ENCODE data around the gene RHEB.

The RHEB gene

DNA sequence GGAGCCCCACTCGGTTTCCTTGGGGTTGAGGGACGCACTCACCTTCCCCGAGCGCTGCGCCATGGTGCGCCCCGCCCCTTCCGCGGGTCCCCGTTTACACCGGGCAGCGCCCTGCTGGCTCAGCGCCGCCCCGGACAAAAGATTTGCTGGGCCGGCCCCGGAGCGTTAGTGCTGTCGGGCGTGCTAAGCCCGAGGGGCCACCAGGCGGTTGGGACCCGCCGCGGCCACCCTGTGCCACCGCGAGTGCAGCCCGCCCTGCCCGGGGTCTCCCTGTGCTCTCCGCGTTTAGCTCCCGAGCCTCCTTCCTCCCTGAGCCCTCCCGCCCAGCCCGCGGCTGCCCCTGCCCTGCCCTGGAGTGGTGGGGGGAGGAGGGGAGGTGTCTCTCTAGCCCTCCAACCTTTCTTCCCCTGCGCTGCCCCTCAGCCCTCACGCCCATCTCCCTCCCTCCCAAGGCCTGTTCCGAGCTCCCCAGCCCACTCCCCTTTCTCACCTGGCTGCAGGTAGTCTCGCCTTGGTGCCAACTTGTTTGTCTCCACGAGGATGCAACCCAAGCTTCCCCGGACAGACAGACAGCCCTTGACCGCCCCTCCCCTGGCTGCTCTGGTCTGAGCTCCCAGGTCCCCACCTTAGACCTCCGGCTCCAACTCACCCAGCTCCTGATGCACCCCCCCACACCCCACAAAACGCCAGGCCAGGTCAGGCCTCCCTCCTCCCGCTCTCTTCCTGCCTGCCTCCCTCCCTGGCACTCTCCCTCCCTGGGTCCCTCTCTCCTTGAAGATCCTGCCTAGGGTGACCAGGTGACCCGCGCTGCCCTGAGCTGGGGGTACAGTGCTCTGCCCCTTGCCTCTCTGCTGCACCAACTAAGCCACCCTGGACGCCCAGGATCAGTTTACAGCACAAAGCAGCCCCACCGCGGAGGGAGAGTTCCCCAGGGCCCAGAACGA is 79.6 kb downstream of the RHEB start, which contains the start of gene CRYGN:
Gene CRYGN, minus strand, starts transcription at position 287 of the 944 bp plus-strand sequence. Its CDS starts 224 bp downstream, at position 63.
- Histone ChIP-seq H3K9me3 (replicated peaks; ENCODE audit: low read length) (no peaks in the 10 kb centered on the region), H3K4me1 (ENCODE audit: control insufficient read depth, insufficient read depth, low read length) (peaks cover 13% of the 10 kb centered on the region), H3K4me3 (ENCODE audit: low read length) (no peak within 1 kb of the TSS), H3K36me3 (ENCODE audit: insufficient read depth, low read length) (no peaks in the 10 kb centered on the region), H3K4me2 (ENCODE audit: low read length) (peak within 1 kb of the TSS; percentile 27), H3K9ac (ENCODE audit: low read depth, low read length) (no peak within 1 kb of the TSS), H3K27me3 (ENCODE audit: control insufficient read depth, insufficient read depth, low read length) (peaks cover 67% of the 10 kb centered on the region)

DNA sequence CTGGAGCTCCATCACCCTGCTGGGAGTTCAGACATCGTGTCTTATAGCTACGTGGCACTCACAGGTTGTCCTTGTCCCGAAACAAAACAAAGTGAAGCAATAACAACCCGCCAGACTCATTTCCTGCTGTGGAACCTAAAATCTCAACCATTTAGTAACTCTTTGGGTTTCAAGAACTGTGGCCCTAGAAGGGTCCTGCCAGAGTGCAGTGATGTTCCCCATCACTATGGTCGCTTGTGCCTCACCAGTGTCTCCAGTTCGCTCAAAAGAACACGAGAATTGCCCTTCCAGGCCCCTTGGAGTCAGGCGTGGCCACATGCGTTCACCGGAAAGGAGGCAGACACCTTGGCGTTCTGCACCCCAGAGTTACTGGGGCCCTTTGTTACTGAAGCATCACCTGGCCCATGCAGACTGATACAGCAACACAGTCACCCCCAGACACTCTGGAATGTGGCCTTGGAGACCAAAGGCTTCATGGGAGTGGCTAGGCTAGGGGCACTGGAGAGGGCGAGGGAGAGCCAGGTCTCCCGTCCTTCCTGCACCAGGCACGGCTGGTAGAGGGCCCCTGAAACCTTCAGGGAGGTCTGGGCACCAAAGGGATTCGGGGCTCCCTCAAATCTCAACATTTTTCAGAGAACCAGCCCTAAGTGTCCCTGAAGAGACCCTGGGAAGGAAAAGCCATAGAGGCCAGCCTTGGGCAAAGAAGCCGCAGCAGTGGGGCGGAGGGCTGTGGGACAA is 80.7 kb downstream of the RHEB start:
- H3K9ac ChIP-seq (ENCODE audit: low read depth, low read length): no peak overlapping the region
- peaks cover 13% of the 10 kb centered on the region for H3K4me1 ChIP-seq (ENCODE audit: control insufficient read depth, insufficient read depth, low read length)
- H3K9me3 ChIP-seq (replicated peaks; ENCODE audit: low read length): no peaks in the 10 kb centered on the region
- no peak overlapping the region for H3K4me3 ChIP-seq (ENCODE audit: low read length)
- no peaks in the 10 kb centered on the region for H3K36me3 ChIP-seq (ENCODE audit: insufficient read depth, low read length)
- no peak overlapping the region for H3K4me2 ChIP-seq (ENCODE audit: low read length)
- H3K27me3 ChIP-seq (ENCODE audit: control insufficient read depth, insufficient read depth, low read length): peaks cover 68% of the 10 kb centered on the region

DNA sequence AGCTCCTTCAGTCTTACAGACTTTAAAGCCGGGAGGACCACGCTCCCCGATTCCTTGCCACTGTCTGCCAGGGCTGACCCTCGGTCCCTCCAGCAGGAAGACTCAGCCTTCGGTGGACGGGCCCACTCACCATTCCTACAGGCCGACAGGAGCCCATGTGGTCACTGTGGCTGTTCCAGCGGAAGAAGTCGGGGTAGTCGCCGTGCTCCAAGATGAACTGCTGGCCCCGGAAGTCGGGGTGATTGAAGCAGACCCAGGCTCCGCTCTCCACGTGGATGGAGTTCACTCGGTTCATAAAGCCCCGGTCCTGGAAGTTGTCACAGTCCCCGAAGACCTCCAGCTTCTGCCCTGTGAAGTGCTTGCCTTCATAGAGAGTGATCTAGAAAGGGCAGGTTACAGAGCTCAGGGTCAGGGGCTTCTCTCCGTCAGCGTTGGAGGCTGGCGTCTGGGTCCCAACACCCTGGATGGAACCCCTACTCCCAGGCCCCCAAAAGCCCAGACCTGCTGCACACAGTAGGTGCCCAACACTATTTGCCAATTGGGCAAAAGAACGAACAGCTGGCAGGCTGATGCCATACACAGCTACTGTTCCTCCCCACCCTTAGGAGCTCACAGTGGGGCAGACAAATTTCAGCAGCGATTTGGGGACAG is 81.7 kb downstream of the RHEB start:
- H3K27me3 ChIP-seq (ENCODE audit: control insufficient read depth, insufficient read depth, low read length): peaks cover 74% of the 10 kb centered on the region
- no peaks in the 10 kb centered on the region for H3K9me3 ChIP-seq (replicated peaks; ENCODE audit: low read length)
- H3K4me3 ChIP-seq (ENCODE audit: low read length): no peak overlapping the region
- peaks cover 13% of the 10 kb centered on the region for H3K4me1 ChIP-seq (ENCODE audit: control insufficient read depth, insufficient read depth, low read length)
- H3K4me2 ChIP-seq (ENCODE audit: low read length): no peak overlapping the region
- no peaks in the 10 kb centered on the region for H3K36me3 ChIP-seq (ENCODE audit: insufficient read depth, low read length)
- H3K9ac ChIP-seq (ENCODE audit: low read depth, low read length): no peak overlapping the region

DNA sequence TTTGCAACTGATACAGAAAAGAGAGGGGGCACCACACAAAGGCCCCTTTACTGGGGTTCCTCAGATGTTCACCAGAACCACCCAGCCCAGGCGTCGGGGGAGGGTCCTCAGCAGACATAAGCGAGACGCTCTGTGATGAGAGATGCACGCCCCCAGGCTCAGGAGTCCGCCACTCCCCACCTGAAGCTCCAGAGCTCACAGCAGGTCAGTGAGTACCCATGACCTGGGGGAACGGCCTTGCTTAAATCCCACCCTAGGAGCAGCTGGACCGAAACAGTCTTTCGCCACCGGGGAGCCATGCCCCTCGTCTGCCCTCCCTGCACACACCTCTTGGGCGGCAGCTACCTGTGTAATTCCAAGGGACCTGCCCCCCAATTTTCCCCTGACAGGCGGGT is 82.5 kb downstream of the RHEB start:
- Histone ChIP-seq H3K9ac (ENCODE audit: low read depth, low read length) (no peak overlapping the region), H3K4me2 (ENCODE audit: low read length) (no peak overlapping the region)

DNA sequence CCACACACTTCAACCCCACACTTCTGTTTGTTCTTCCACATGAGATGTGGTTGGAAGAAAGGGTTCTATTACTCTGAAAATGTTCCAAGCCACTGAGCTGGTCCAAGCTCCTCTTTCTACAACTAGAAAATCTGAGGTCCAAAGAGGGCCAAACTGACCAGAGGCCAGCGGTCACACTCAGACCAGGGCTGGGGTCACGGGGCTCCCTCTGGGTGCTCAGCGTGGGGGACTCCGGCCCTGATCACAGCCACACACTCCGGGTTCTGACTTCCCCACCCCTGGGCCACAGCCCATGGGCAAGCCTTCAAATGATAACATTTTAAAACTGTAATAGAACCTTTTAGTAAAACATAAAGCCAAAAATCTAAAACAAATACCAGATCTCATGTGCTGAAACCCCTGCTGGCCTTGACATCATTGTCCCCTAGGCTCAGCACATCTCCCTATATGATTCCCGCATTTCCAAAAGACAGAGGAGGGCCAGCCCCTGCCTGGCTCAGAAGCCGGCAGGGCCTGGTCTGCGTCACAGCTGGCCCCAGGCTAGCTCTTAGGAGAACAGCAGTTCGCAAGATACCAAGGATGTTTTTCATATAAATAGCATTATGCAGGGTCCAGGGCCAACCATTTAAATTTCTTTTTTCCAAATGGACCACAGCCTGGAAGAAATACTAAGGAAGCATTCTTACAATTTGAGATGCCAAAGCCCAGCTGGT is 83.1 kb downstream of the RHEB start:
- no peak overlapping the region for H3K4me2 ChIP-seq (ENCODE audit: low read length)
- no peaks in the 10 kb centered on the region for H3K36me3 ChIP-seq (ENCODE audit: insufficient read depth, low read length)
- H3K27me3 ChIP-seq (ENCODE audit: control insufficient read depth, insufficient read depth, low read length): peaks cover 69% of the 10 kb centered on the region
- no peak overlapping the region for H3K9ac ChIP-seq (ENCODE audit: low read depth, low read length)
- H3K4me3 ChIP-seq (ENCODE audit: low read length): no peak overlapping the region
- no peaks in the 10 kb centered on the region for H3K9me3 ChIP-seq (replicated peaks; ENCODE audit: low read length)
- peaks cover 13% of the 10 kb centered on the region for H3K4me1 ChIP-seq (ENCODE audit: control insufficient read depth, insufficient read depth, low read length)

More for the DNA sequence above, 82.5 kb downstream of the RHEB start:
- H3K9me3 ChIP-seq (replicated peaks; ENCODE audit: low read length): no peaks in the 10 kb centered on the region
- peaks cover 13% of the 10 kb centered on the region for H3K4me1 ChIP-seq (ENCODE audit: control insufficient read depth, insufficient read depth, low read length)
- peaks cover 73% of the 10 kb centered on the region for H3K27me3 ChIP-seq (ENCODE audit: control insufficient read depth, insufficient read depth, low read length)
- H3K36me3 ChIP-seq (ENCODE audit: insufficient read depth, low read length): no peaks in the 10 kb centered on the region
- H3K4me3 ChIP-seq (ENCODE audit: low read length): no peak overlapping the region

DNA sequence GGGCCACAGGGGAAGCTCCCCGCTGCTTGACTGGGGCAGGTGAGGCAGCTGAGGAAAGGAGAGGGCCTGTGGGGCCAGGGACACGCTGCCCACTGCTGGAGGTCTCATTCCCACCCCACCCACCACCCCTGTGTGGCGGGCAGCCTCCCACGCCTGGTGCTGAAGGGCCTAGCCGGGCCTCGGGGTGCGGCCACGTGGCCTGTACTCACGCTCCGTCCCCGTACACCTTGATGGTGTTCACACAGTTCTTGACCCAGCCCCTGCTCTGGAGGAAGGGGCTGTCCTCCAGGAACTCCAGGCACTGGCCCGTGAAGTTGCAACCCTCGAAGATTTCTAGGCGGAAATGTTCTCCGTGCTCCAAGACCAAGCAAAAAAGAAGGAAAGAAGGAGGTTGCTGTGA is 83.7 kb downstream of the RHEB start:
- Histone ChIP-seq H3K9me3 (replicated peaks; ENCODE audit: low read length) (no peaks in the 10 kb centered on the region), H3K4me3 (ENCODE audit: low read length) (no peak overlapping the region), H3K36me3 (ENCODE audit: insufficient read depth, low read length) (no peaks in the 10 kb centered on the region), H3K9ac (ENCODE audit: low read depth, low read length) (no peak overlapping the region), H3K27me3 (ENCODE audit: control insufficient read depth, insufficient read depth, low read length) (peaks cover 70% of the 10 kb centered on the region), H3K4me1 (ENCODE audit: control insufficient read depth, insufficient read depth, low read length) (peaks cover 8% of the 10 kb centered on the region), H3K4me2 (ENCODE audit: low read length) (no peak overlapping the region)

DNA sequence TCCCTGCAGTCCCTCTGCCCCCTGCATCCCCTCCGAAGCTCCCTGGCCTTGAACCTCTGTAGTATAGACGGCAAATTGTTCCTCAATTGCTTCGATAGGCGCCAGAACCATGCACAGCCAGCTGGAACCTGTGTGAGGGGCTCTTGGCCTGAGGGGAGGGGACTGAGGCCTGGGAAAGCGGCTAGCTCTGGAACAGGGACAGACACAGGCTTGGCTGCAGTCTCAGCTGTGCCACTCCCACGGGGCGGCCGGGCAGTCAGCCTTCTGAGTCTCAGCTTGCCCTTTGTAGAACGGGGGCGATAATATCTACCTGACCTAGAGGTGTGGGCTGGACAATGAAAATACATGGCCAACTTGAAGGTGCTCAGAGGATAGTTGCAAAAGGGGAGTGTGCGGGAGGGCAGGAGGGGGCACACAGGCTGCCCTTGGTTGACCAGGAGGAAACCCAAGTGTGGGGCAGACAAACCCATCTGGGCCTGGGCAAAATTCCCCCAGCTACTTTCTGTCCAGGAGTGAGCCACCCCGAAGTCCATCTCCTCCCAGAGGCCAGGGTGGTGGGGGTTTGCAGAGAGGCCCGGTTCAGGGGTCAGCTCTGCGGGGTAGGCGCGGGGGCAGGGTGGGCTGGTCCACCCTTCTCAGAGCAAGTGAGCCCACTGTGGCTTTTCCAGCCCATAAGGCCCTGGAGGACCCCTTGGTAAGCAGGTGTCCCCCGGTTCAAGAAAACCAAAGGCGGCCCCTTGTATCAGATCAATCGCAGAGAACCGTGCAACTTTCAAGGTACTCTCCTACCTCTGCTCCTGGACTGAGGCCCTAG is 84.4 kb downstream of the RHEB start:
- H3K9me3 ChIP-seq (replicated peaks; ENCODE audit: low read length): no peaks in the 10 kb centered on the region
- H3K9ac ChIP-seq (ENCODE audit: low read depth, low read length): no peak overlapping the region
- H3K4me3 ChIP-seq (ENCODE audit: low read length): no peak overlapping the region
- no peaks in the 10 kb centered on the region for H3K36me3 ChIP-seq (ENCODE audit: insufficient read depth, low read length)
- peaks cover 69% of the 10 kb centered on the region for H3K27me3 ChIP-seq (ENCODE audit: control insufficient read depth, insufficient read depth, low read length)
- H3K4me2 ChIP-seq (ENCODE audit: low read length): no peak overlapping the region
- H3K4me1 ChIP-seq (ENCODE audit: control insufficient read depth, insufficient read depth, low read length): peaks cover 1% of the 10 kb centered on the region

DNA sequence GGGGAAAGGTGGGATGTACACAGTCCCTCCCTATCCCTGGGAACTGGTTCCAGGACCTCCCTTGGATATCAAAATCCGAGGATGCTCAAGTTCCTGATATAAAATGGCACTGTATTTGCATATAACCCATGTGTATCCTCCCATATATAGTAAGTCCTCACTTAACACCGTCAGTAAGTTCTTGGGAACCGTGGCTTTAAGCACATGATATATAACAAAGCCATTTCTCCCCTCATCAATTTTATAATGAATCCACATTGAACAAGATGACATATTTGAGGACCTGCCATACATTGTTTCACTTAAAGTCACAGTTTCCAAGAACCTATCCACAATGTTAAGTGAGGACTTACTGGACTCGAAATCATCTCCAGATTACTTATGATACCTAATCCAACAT is 85.1 kb downstream of the RHEB start:
- H3K4me3 ChIP-seq (ENCODE audit: low read length): no peak overlapping the region
- H3K36me3 ChIP-seq (ENCODE audit: insufficient read depth, low read length): no peaks in the 10 kb centered on the region
- H3K9me3 ChIP-seq (replicated peaks; ENCODE audit: low read length): no peaks in the 10 kb centered on the region
- no peak overlapping the region for H3K9ac ChIP-seq (ENCODE audit: low read depth, low read length)
- H3K27me3 ChIP-seq (ENCODE audit: control insufficient read depth, insufficient read depth, low read length): peaks cover 62% of the 10 kb centered on the region
- H3K4me1 ChIP-seq (ENCODE audit: control insufficient read depth, insufficient read depth, low read length): no peaks in the 10 kb centered on the region
- no peak overlapping the region for H3K4me2 ChIP-seq (ENCODE audit: low read length)

DNA sequence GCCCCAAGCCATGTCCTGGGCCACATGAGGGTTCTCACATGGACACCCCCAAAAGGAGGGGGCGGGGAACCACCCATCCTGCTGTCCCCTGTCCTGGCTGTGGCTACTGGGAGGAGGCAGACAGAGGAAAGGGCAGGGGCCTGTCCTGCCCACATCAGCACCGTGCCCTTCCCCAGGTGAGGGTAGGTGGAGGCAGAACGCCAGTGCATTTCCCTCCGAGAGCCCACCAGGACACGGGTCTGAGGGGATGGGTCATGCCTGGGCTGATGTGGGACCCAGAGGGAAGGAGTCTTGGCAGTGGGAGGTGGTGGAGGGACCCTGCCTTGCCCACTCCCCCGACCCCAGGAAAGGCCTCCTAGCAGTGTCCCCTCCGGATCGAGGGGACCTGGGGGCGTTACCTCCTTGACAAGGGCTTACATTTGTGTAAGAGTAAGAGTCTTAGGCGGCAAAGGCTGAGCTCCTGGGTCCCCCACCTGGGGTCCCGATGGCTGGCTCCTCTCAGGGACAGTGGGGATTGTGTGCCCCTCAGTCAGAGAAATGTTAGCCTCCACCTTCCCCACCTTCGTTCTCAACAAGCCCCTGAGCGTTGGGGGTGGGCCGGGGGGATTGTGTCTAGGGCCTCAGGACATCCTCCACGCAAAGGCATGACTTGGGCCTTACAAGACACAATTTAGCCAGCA is 85.8 kb downstream of the RHEB start:
- no peak overlapping the region for H3K9ac ChIP-seq (ENCODE audit: low read depth, low read length)
- no peaks in the 10 kb centered on the region for H3K4me1 ChIP-seq (ENCODE audit: control insufficient read depth, insufficient read depth, low read length)

More for the DNA sequence above, 85.8 kb downstream of the RHEB start:
- peaks cover 55% of the 10 kb centered on the region for H3K27me3 ChIP-seq (ENCODE audit: control insufficient read depth, insufficient read depth, low read length)
- H3K4me3 ChIP-seq (ENCODE audit: low read length): no peak overlapping the region
- H3K9me3 ChIP-seq (replicated peaks; ENCODE audit: low read length): no peaks in the 10 kb centered on the region
- H3K36me3 ChIP-seq (ENCODE audit: insufficient read depth, low read length): no peaks in the 10 kb centered on the region
- H3K4me2 ChIP-seq (ENCODE audit: low read length): no peak overlapping the region
